Thoracic aorta (tissue), 2 donors: Measurements from ENCODE around the gene CLIP4. TPM values are rescaled to one million over a fixed set of nuclear protein-coding genes. Genes with fewer than 3 reads are reported as not detected.

Experiments
- ATAC-seq: fragments of 150-250 bp; one replicate; pipeline ENCODE4 v1.8.0; 2017; ENCODE audit warnings: low read depth; ENCODE audit not compliant: insufficient number of reproducible peaks, low FRiP score
- DNase-seq: peaks from one replicate; pipeline ENCODE4 v3.0.0-alpha.2; 2020; ENCODE audit warnings: low spot score
- H3K27ac ChIP-seq, 2 donors: fragments of 200-600 bp; sonication (generic); 1 replicate in 1 of 2; 2 replicates in 1 of 2; pipeline ENCODE4 v1.5.1; 2016; ENCODE audit warnings: mild to moderate bottlenecking in 2 of 2, moderate library complexity in 2 of 2
- H3K27me3 ChIP-seq: fragments of 200-600 bp; sonication (generic); replicated peaks from 2 replicates; pipeline ENCODE4 v1.6.0; 2016; ENCODE audit warnings: mild to moderate bottlenecking; ENCODE audit not compliant: insufficient read depth
- H3K36me3 ChIP-seq: fragments of 200-600 bp; sonication (generic); one replicate; pipeline ENCODE4 v1.5.1; 2016
- H3K4me1 ChIP-seq, 2 donors: fragments of 200-600 bp; sonication (generic); 1 replicate in 1 of 2; 2 replicates in 1 of 2; pipeline versions ENCODE4 v1.5.1 to v1.6.0; 2016; ENCODE audit warnings: low read depth in 2 of 2, mild to moderate bottlenecking in 1 of 2; ENCODE audit not compliant: control insufficient read depth in 1 of 2
- H3K4me3 ChIP-seq: fragments of 200-600 bp; sonication (generic); 2 replicates; pipeline ENCODE4 v1.5.1; 2016; ENCODE audit warnings: mild to moderate bottlenecking
- H3K9me3 ChIP-seq: fragments of 200-600 bp; sonication (generic); 2 replicates; pipeline ENCODE4 v1.5.1; 2016
- CTCF ChIP-seq: fragments of 200-600 bp; sonication (generic); IDR thresholded peaks from one replicate; pipeline ENCODE4 v1.5.1; 2019; ENCODE audit warnings: antibody characterized with exemption
- total RNA-seq, 2 donors: library from RNA; depleted of rRNA; stranded (reverse); fragments of >200 nt; gene quantifications; one replicate each; pipeline versions ENCODE4 v1.1.0 to v1.2.3, GENCODE V29; 2016

Gene CLIP4
- total RNA-seq, 2 donors from 2014 or later: 31.3 to 54.0 TPM

- ATAC-seq (no peak), DNase-seq (no peak)
- Histone ChIP-seq H3K9me3 (no peaks in the 10 kb centered on the region), H3K4me3 (no peak overlapping the region), H3K27me3 (no peaks in the 10 kb centered on the region), H3K27ac (no peak overlapping the region), H3K4me1 (no peaks in the 10 kb centered on the region), H3K36me3 (no peaks in the 10 kb centered on the region)
- TF ChIP-seq CTCF: no peak
These were observed 98.7 kb downstream of the CLIP4 start for GRCh38 chr2:29213888-29214291.

GRCh38 chr2:29215073-29215472, 99.9 kb downstream of the CLIP4 start:
- Histone ChIP-seq H3K9me3 (no peaks in the 10 kb centered on the region), H3K4me1 (no peaks in the 10 kb centered on the region), H3K4me3 (no peak overlapping the region), H3K36me3 (no peaks in the 10 kb centered on the region), H3K27me3 (no peaks in the 10 kb centered on the region), H3K27ac (no peak overlapping the region)
- DNase-seq (no peak), ATAC-seq (no peak)
- TF ChIP-seq CTCF: no peak

GRCh38 chr2:29215739-29216608, 100.8 kb downstream of the CLIP4 start:
- Histone ChIP-seq H3K4me3 (no peak overlapping the region), H3K36me3 (no peaks in the 10 kb centered on the region), H3K27me3 (no peaks in the 10 kb centered on the region), H3K4me1 (no peaks in the 10 kb centered on the region), H3K9me3 (no peaks in the 10 kb centered on the region), H3K27ac (no peak overlapping the region)
- TF ChIP-seq CTCF: no peak
- ATAC-seq (no peak), DNase-seq (no peak)

GRCh38 chr2:29216609-29216909, 101.3 kb downstream of the CLIP4 start:
- Histone ChIP-seq H3K4me1 (no peaks in the 10 kb centered on the region), H3K27me3 (no peaks in the 10 kb centered on the region), H3K4me3 (no peak overlapping the region), H3K36me3 (no peaks in the 10 kb centered on the region), H3K9me3 (no peaks in the 10 kb centered on the region), H3K27ac (no peak overlapping the region)
- ATAC-seq (no peak), DNase-seq (no peak)
- no peak for TF ChIP-seq CTCF

- ATAC-seq (no peak), DNase-seq (no peak)
- no peak for TF ChIP-seq CTCF
- no peaks in the 10 kb centered on the region for H3K27me3 ChIP-seq
- no peak overlapping the region for H3K27ac ChIP-seq
- H3K4me1 ChIP-seq: no peaks in the 10 kb centered on the region
- H3K9me3 ChIP-seq: no peaks in the 10 kb centered on the region
- H3K4me3 ChIP-seq: no peak overlapping the region
- no peaks in the 10 kb centered on the region for H3K36me3 ChIP-seq
These were observed 102.9 kb downstream of the CLIP4 start for GRCh38 chr2:29218071-29218470.
